NCI-H460 (cell line): ENCODE data around the gene COL23A1. TPM values are rescaled to one million over a fixed set of nuclear protein-coding genes. Genes with fewer than 3 reads are reported as not detected.

Experiments
- DNase-seq: peaks from one replicate; pipeline ENCODE4 v3.0.0-alpha.2; 2016; ENCODE audit warnings: low read depth; ENCODE audit errors: extremely low read depth
- total RNA-seq: library from RNA; depleted of rRNA; stranded (reverse); fragments of >200 nt; shearing (Covaris generic); gene quantifications from 2 replicates; pipeline ENCODE4 v1.2.3, GENCODE V29; 2014

The COL23A1 gene
- total RNA-seq, 1 experiment from 2014 or later: not detected

- no peak for DNase-seq
Measured at GRCh38 chr5:178515776-178516503, 74.3 kb downstream of the COL23A1 start.

- no peak for DNase-seq
Measured at GRCh38 chr5:178514851-178515418, 75.3 kb downstream of the COL23A1 start.

GRCh38 chr5:178511172-178511571 lies 79.0 kb downstream of the COL23A1 start:
- DNase-seq: no peak

- DNase-seq: no peak
Measured at GRCh38 chr5:178509491-178510057, 80.6 kb downstream of the COL23A1 start.

GRCh38 chr5:178507151-178507932 lies 82.9 kb downstream of the COL23A1 start:
- no peak for DNase-seq

- no peak for DNase-seq
Measured at GRCh38 chr5:178505639-178506407, 84.4 kb downstream of the COL23A1 start.

- DNase-seq: no peak
Measured at GRCh38 chr5:178504340-178504960, 85.7 kb downstream of the COL23A1 start.

GRCh38 chr5:178502401-178503100 lies 87.6 kb downstream of the COL23A1 start:
- DNase-seq: no peak

- no peak for DNase-seq
Measured at GRCh38 chr5:178499352-178499751, 90.8 kb downstream of the COL23A1 start.

- DNase-seq: no peak
Measured at GRCh38 chr5:178496642-178497041, 93.6 kb downstream of the COL23A1 start.

GRCh38 chr5:178496214-178496613 lies 94.0 kb downstream of the COL23A1 start:
- no peak for DNase-seq

- DNase-seq: no peak
Measured at GRCh38 chr5:178495706-178496105, 94.5 kb downstream of the COL23A1 start.

- no peak for DNase-seq
Measured at GRCh38 chr5:178492278-178492677, 97.9 kb downstream of the COL23A1 start.

- no peak for DNase-seq
Measured at GRCh38 chr5:178490935-178491652, 99.1 kb downstream of the COL23A1 start.

- no peak for DNase-seq
Measured at GRCh38 chr5:178489271-178489976, 100.8 kb downstream of the COL23A1 start.

GRCh38 chr5:178488696-178489095 lies 101.5 kb downstream of the COL23A1 start:
- no peak for DNase-seq

- no peak for DNase-seq
Measured at GRCh38 chr5:178487911-178488600, 102.1 kb downstream of the COL23A1 start.
